ENCODE results near the gene TP53RK. TPM values are rescaled to one million over a fixed set of nuclear protein-coding genes. Genes with fewer than 3 reads are reported as not detected.

Gene TP53RK
- total and polyA plus RNA-seq, 2 of the 4 experiments (the other 2 are of a cell fraction), result 8.7 to 10.6 TPM

GRCh38 chr20:46688151-46689081 is 828 bp downstream of the TP53RK start (continued):
- TF ChIP-seq, protein P1, sequence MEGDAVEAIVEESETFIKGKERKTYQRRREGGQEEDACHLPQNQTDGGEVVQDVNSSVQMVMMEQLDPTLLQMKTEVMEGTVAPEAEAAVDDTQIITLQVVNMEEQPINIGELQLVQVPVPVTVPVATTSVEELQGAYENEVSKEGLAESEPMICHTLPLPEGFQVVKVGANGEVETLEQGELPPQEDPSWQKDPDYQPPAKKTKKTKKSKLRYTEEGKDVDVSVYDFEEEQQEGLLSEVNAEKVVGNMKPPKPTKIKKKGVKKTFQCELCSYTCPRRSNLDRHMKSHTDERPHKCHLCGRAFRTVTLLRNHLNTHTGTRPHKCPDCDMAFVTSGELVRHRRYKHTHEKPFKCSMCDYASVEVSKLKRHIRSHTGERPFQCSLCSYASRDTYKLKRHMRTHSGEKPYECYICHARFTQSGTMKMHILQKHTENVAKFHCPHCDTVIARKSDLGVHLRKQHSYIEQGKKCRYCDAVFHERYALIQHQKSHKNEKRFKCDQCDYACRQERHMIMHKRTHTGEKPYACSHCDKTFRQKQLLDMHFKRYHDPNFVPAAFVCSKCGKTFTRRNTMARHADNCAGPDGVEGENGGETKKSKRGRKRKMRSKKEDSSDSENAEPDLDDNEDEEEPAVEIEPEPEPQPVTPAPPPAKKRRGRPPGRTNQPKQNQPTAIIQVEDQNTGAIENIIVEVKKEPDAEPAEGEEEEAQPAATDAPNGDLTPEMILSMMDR (conservative IDR thresholded peaks at IDR 0.05; ENCODE audit: low read depth, low read length), result no peak
- no peak for TF ChIP-seq RFX5 (IDR thresholded peaks at IDR 0.05; ENCODE audit: low read depth, low read length)

Measured in IMR-90 (cell line).